HFFc6 (cell line): Measurements from ENCODE around the gene PADI2. TPM values are rescaled to one million over a fixed set of nuclear protein-coding genes. Genes with fewer than 3 reads are reported as not detected.

ENCODE experiments used
- DNase-seq: peaks from one replicate; pipeline ENCODE4 v3.0.0-alpha.2; 2018
- H3K27ac Mint-ChIP-seq: 2 replicates; pipeline ENCODE4 v1.8.0; 2020; ENCODE audit warnings: mild to moderate bottlenecking, mixed read lengths
- H3K27me3 Mint-ChIP-seq: 2 replicates; pipeline ENCODE4 v1.8.0; 2021; ENCODE audit warnings: mild to moderate bottlenecking, moderate library complexity, mixed read lengths; ENCODE audit not compliant: insufficient read depth
- H3K36me3 Mint-ChIP-seq: 2 replicates; pipeline ENCODE4 v1.8.0; 2021; ENCODE audit warnings: low read depth, mixed read lengths
- H3K4me1 Mint-ChIP-seq: 2 replicates; pipeline ENCODE4 v1.8.0; 2020; ENCODE audit warnings: low read depth, mixed read lengths
- H3K4me3 Mint-ChIP-seq: 2 replicates; pipeline ENCODE4 v1.8.0; 2020; ENCODE audit warnings: mild to moderate bottlenecking, moderate library complexity, mixed read lengths
- H3K9me3 Mint-ChIP-seq: 2 replicates; pipeline ENCODE4 v1.8.0; 2020; ENCODE audit warnings: mild to moderate bottlenecking, mixed read lengths
- total RNA-seq, 6 experiments: library from RNA; stranded (reverse); fragmentation: NEBNext Ultra II Directional; extraction: Animal tissue kit (Norgen Biotek cat#: 25700); gene quantifications; 2 replicates in 1 of 6; 3 replicates in 5 of 6; pipeline ENCODE4 v1.2.3, GENCODE V29; 2021
- TF ChIP-seq, protein P1 (sequence below): fragments of 200-600 bp; sonication (generic); IDR thresholded peaks from 2 replicates; pipeline ENCODE4 v1.5.0; 2021; ENCODE audit warnings: antibody characterized with exemption, mild to moderate bottlenecking

PADI2 gene
- total RNA-seq, 6 experiments from 2014 or later, result 0.05 to 0.33 (median 0.13) TPM; not detected in 2

DNA sequence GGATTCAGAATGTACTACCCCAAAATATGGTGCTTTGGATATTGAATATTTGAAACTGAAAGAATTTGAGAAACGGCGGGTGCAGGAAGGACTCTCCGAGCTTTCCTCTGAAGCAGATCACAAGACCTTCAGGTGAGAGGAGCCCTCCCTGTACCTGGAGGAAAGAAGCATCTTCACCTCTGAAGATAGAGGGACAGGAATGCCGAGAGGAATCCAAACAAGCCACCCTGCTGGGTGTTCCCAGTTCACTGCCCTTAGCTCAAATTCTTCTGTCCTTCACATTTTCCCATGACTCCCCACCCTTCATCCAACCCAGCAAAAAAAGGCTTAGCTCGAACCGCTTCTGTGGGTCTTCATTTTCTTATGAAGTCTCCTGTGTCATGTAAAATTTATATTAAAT lies 18.2 kb upstream of the PADI2 start:
- TF ChIP-seq, protein P1, sequence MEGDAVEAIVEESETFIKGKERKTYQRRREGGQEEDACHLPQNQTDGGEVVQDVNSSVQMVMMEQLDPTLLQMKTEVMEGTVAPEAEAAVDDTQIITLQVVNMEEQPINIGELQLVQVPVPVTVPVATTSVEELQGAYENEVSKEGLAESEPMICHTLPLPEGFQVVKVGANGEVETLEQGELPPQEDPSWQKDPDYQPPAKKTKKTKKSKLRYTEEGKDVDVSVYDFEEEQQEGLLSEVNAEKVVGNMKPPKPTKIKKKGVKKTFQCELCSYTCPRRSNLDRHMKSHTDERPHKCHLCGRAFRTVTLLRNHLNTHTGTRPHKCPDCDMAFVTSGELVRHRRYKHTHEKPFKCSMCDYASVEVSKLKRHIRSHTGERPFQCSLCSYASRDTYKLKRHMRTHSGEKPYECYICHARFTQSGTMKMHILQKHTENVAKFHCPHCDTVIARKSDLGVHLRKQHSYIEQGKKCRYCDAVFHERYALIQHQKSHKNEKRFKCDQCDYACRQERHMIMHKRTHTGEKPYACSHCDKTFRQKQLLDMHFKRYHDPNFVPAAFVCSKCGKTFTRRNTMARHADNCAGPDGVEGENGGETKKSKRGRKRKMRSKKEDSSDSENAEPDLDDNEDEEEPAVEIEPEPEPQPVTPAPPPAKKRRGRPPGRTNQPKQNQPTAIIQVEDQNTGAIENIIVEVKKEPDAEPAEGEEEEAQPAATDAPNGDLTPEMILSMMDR, result no peak
- Mint-ChIP-seq H3K27me3 (peaks cover 2% of the 10 kb centered on the region; the same call in 1 of the 2 replicates), H3K36me3 (no peaks in the 10 kb centered on the region), H3K9me3 (no peaks in the 10 kb centered on the region), H3K27ac (no peak overlapping the region), H3K4me3 (no peak overlapping the region), H3K4me1 (peaks cover 15% of the 10 kb centered on the region)
- DNase-seq, result no peak

DNA sequence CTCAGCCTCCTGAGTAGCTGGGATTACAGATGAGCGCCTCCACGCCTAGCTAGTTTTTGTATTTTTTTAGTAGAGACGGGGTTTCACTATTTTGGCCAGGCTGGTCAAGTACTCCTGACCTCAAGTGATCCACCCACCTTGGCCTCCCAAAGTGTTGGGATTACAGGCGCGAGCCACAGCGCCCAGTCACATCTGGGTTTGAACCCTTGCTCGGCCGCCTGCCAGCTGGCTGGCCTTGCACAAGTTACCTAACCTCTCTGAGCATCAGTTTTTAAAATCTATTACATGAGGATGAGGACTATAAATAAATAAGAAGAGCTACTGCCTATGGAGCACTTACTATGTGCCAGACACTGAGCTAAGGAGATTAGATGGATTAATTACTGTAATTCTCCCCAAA lies 17.7 kb upstream of the PADI2 start:
- H3K9me3 Mint-ChIP-seq, result no peaks in the 10 kb centered on the region
- H3K4me1 Mint-ChIP-seq, result peaks cover 10% of the 10 kb centered on the region
- TF ChIP-seq, protein P1, result no peak
- peaks cover 2% of the 10 kb centered on the region; the same call in 1 of the 2 replicates for H3K27me3 Mint-ChIP-seq
- no peak overlapping the region for H3K27ac Mint-ChIP-seq
- no peak for DNase-seq
- H3K4me3 Mint-ChIP-seq, result no peak overlapping the region
- no peaks in the 10 kb centered on the region for H3K36me3 Mint-ChIP-seq

DNA sequence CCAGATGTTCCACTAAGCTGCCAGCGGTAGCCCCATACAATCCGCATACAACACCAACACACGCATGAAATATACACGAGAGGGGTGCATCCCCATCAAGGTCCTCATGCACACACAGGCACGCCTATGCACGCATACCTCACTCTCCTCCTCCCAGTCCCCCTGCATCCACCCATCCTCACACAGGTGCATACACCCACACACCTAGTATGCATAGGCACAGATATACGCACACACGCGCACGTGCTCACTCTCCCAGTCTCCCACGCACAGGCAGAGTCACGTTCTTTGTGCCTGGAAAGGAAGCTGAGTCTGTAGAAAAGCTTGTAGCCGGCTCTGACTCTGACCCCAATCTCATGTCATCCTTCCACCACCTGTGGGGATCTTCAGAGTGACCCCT lies 16.9 kb upstream of the PADI2 start:
- H3K4me1 Mint-ChIP-seq, result peaks cover 4% of the 10 kb centered on the region
- no peak for DNase-seq
- H3K36me3 Mint-ChIP-seq, result no peaks in the 10 kb centered on the region
- H3K27me3 Mint-ChIP-seq, result peaks cover 2% of the 10 kb centered on the region; the same call in 1 of the 2 replicates
- TF ChIP-seq, protein P1, result no peak
- no peak overlapping the region for H3K27ac Mint-ChIP-seq
- no peaks in the 10 kb centered on the region for H3K9me3 Mint-ChIP-seq
- no peak overlapping the region for H3K4me3 Mint-ChIP-seq

DNA sequence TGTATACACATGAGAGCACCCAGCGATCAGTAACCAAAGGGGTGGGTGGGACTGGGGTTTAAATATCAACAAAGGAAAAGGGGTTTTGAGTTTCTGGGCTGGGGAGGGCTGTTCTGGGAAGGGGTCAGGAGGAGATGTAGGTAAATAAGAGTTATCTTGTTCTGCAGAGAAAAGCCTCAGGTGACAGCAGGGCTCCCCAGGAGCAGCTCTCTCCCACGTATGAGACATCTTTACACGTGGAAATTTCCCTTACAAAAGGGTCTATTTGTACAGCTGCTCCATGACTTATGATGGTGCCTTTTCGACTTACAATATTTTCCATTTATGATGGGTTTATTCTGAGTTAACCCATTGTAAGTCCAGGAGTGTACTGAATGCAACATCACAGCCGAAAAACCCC lies 16.3 kb upstream of the PADI2 start:
- no peak for DNase-seq
- Mint-ChIP-seq H3K27ac (no peak overlapping the region), H3K4me1 (peaks cover 4% of the 10 kb centered on the region; the same call in 1 of the 2 replicates), H3K4me3 (no peak overlapping the region), H3K36me3 (no peaks in the 10 kb centered on the region), H3K27me3 (peaks cover 2% of the 10 kb centered on the region; the same call in 1 of the 2 replicates), H3K9me3 (no peaks in the 10 kb centered on the region)
- TF ChIP-seq, protein P1, result no peak

DNA sequence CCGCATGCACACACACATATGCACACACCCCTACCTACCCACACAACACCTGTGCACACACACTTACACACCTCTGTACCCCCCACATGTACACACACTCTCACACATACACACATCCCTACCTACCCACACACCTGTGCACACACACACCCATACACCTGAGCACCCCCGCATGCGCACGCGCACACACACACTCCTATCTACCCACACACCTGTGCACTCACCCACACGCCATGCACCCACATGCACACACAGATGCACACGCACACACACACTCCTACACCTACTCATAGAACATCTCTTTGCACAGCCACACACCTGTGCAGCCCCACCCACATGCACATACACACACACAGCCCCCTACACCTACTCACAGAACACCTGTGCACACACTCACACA lies 15.5 kb upstream of the PADI2 start:
- Mint-ChIP-seq H3K4me3 (no peak overlapping the region), H3K4me1 (peaks cover 4% of the 10 kb centered on the region), H3K27me3 (peaks cover 2% of the 10 kb centered on the region; the same call in 1 of the 2 replicates), H3K36me3 (no peaks in the 10 kb centered on the region), H3K9me3 (no peaks in the 10 kb centered on the region), H3K27ac (no peak overlapping the region)
- DNase-seq, result no peak
- TF ChIP-seq, protein P1, result no peak

DNA sequence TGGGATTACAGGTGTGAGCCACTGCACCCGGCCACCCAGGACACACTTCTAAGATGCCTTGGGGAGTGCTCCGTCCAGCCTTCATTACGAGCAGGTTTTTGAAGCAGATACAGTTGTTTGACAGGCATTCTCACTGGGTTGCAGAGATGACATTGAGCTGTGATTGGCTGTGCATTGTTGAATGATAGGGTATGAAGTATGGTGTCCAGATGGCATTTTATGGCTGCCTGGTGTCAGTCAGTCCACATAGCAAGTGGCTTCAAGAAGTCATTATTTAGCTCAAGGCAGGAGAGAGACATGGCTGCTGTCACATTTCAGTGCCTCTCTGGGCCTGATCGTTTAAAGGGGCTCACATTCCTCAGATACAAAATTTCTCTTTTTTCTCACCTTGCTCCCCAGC lies 14.8 kb upstream of the PADI2 start:
- Mint-ChIP-seq H3K4me3 (no peak overlapping the region), H3K27ac (no peak overlapping the region), H3K27me3 (peaks cover 2% of the 10 kb centered on the region; the same call in 1 of the 2 replicates), H3K4me1 (peaks cover 10% of the 10 kb centered on the region), H3K36me3 (no peaks in the 10 kb centered on the region), H3K9me3 (no peaks in the 10 kb centered on the region)
- TF ChIP-seq, protein P1, result no peak
- no peak for DNase-seq
